ENCODE data around the gene NDFIP2.

GRCh38 chr13:79548902-79549301 lies 67.9 kb downstream of the NDFIP2 start:
- TF ChIP-seq CTCF (IDR thresholded peaks at IDR 0.05 in 2 of 3, conservative IDR thresholded peaks at IDR 0.05 in 1 of 3; ENCODE audit: control insufficient read depth in 2 of 3, extremely low read depth in 1 of 3, insufficient read depth in 1 of 3, low read depth in 3 of 3, low read length in 3 of 3) (no peak; a peak in 1 of 6 replicates), JUND (IDR thresholded peaks at IDR 0.05; ENCODE audit: low read depth, low read length) (no peak), RFX5 (IDR thresholded peaks at IDR 0.05; ENCODE audit: low read depth, low read length) (no peak), E2F8 (IDR thresholded peaks at IDR 0.05; ENCODE audit: low read depth, partially characterized antibody) (no peak), MAX (IDR thresholded peaks at IDR 0.05; ENCODE audit: low read depth, low read length) (no peak), YY1 (IDR thresholded peaks at IDR 0.05; ENCODE audit: low read depth, low read length) (no peak), EP300 (IDR thresholded peaks at IDR 0.05; ENCODE audit: borderline replicate concordance in 1 of 2, control insufficient read depth in 1 of 2, low read depth in 2 of 2, low read length in 2 of 2) (no peak), BCL11A (IDR thresholded peaks at IDR 0.05; ENCODE audit: low read depth, low read length) (no peak)
